ENCODE results near the gene MMP17.

The MMP17 gene

DNA sequence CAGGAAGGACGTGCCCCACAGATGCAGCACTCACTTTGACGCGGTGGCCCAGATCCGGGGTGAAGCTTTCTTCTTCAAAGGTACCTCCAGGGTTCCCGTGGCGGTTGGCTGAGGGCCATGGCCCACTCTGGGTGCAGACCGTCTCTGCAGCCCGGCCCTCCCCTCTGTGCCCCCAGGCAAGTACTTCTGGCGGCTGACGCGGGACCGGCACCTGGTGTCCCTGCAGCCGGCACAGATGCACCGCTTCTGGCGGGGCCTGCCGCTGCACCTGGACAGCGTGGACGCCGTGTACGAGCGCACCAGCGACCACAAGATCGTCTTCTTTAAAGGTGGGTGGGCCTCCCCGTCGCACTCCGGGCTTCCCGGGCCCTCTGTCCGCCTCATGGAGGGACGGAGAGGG, 16.9 kb downstream of the MMP17 start:
- in situ Hi-C loops (cut with MboI; ENCODE audit: low pct_unique_long_range_greater_than_20kb, low sequenced_read_pairs, unreplicated experiment), result no loop called here
- TF ChIP-seq, protein P1, sequence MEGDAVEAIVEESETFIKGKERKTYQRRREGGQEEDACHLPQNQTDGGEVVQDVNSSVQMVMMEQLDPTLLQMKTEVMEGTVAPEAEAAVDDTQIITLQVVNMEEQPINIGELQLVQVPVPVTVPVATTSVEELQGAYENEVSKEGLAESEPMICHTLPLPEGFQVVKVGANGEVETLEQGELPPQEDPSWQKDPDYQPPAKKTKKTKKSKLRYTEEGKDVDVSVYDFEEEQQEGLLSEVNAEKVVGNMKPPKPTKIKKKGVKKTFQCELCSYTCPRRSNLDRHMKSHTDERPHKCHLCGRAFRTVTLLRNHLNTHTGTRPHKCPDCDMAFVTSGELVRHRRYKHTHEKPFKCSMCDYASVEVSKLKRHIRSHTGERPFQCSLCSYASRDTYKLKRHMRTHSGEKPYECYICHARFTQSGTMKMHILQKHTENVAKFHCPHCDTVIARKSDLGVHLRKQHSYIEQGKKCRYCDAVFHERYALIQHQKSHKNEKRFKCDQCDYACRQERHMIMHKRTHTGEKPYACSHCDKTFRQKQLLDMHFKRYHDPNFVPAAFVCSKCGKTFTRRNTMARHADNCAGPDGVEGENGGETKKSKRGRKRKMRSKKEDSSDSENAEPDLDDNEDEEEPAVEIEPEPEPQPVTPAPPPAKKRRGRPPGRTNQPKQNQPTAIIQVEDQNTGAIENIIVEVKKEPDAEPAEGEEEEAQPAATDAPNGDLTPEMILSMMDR (IDR thresholded peaks at IDR 0.05; ENCODE audit: extremely low read depth, insufficient read depth, missing control alignments), result no peak
- no peak for DNase-seq (ENCODE audit: low spot score)

DNA sequence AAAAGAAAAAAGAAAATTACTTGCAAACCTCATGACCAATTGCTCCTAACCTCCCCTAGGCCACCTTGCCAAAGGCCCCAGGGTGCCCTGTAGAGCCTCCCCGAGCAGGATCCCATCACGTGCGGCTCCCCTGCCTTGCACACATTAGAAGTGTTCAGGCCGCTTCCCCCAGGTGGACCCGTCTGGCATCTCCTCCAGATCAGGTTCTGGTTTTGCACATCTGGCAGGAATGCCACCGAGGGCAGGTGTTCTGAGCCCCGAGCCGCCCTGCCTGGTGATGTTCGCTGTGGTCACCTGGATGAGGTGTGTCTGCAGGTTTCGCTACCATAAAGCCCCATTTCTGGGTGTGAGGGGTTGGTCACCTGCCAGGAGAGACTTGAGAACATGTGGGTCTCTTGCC, 19.3 kb downstream of the MMP17 start:
- TF ChIP-seq, protein P1 (IDR thresholded peaks at IDR 0.05; ENCODE audit: extremely low read depth, insufficient read depth, missing control alignments), result no peak
- DNase-seq (ENCODE audit: low spot score), result no peak
- in situ Hi-C loops (cut with MboI; ENCODE audit: low pct_unique_long_range_greater_than_20kb, low sequenced_read_pairs, unreplicated experiment), result no loop called here

DNA sequence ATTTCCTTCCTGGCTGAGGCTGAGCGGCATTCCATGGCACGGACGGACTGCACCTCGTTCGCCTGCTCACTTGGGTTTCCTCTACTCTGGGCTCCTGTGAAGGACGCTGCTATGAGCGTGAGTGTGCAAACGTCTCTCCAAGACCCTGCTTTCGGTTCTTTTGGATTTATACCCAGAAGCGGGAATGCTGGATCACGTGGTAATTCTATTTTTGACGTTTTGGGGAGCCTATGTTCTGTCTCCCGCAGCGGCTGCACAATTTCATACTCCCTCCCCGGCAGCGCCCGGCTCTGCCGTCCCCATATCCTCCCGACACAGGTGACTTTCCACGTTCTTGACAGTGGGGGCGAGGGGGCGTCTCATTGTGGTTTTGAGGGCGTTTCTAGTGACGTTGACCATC, 20.6 kb downstream of the MMP17 start:
- in situ Hi-C loops (cut with MboI; ENCODE audit: low pct_unique_long_range_greater_than_20kb, low sequenced_read_pairs, unreplicated experiment), result no loop called here
- no peak for DNase-seq (ENCODE audit: low spot score)
- TF ChIP-seq, protein P1 (IDR thresholded peaks at IDR 0.05; ENCODE audit: extremely low read depth, insufficient read depth, missing control alignments), result no peak

DNA sequence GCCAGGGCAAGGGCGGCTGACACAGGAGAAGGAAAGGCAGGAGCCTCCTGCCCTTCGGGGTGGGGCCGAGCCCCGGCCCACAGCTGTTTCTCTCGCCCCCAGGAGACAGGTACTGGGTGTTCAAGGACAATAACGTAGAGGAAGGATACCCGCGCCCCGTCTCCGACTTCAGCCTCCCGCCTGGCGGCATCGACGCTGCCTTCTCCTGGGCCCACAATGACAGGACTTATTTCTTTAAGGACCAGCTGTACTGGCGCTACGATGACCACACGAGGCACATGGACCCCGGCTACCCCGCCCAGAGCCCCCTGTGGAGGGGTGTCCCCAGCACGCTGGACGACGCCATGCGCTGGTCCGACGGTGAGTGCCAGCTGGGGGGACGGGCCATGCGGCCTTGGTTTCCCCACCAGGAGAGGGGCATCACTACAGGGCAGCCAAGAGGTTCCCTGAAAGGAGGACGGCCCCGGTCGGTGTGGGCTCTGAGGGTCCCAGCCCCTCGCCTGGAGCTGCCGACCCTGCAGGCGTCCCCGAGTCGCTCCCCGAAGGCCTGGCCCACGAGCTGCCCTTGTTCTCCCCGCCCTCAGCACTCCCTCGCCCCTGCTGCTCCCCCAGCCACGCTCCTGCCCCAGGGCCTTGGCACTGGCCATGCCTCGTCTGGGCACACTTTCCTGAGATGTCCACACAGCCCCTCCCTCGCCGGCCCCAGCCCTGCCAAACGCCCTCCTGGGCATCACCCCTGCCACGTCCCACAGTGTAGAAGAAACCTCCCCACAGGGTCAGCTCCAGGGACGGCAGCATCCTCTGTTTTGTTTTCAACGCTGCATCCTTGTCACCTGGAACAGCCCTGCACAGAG, 21.7 kb downstream of the MMP17 start:
- DNase-seq (ENCODE audit: low spot score), result no peak
- in situ Hi-C loops (cut with MboI; ENCODE audit: low pct_unique_long_range_greater_than_20kb, low sequenced_read_pairs, unreplicated experiment), result no loop called here
- TF ChIP-seq, protein P1 (IDR thresholded peaks at IDR 0.05; ENCODE audit: extremely low read depth, insufficient read depth, missing control alignments), result no peak

DNA sequence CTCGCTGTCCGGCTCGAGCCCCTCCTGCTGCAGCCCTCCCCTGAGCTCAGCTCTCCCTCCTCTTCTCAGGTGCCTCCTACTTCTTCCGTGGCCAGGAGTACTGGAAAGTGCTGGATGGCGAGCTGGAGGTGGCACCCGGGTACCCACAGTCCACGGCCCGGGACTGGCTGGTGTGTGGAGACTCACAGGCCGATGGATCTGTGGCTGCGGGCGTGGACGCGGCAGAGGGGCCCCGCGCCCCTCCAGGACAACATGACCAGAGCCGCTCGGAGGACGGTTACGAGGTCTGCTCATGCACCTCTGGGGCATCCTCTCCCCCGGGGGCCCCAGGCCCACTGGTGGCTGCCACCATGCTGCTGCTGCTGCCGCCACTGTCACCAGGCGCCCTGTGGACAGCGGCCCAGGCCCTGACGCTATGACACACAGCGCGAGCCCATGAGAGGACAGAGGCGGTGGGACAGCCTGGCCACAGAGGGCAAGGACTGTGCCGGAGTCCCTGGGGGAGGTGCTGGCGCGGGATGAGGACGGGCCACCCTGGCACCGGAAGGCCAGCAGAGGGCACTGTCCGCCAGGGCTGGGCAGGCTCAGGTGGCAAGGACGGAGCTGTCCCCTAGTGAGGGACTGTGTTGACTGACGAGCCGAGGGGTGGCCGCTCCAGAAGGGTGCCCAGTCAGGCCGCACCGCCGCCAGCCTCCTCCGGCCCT, 22.8 kb downstream of the MMP17 start:
- in situ Hi-C loops (cut with MboI; ENCODE audit: low pct_unique_long_range_greater_than_20kb, low sequenced_read_pairs, unreplicated experiment), result no loop called here
- DNase-seq (ENCODE audit: low spot score), result no peak
- TF ChIP-seq, protein P1 (IDR thresholded peaks at IDR 0.05; ENCODE audit: extremely low read depth, insufficient read depth, missing control alignments), result no peak

DNA sequence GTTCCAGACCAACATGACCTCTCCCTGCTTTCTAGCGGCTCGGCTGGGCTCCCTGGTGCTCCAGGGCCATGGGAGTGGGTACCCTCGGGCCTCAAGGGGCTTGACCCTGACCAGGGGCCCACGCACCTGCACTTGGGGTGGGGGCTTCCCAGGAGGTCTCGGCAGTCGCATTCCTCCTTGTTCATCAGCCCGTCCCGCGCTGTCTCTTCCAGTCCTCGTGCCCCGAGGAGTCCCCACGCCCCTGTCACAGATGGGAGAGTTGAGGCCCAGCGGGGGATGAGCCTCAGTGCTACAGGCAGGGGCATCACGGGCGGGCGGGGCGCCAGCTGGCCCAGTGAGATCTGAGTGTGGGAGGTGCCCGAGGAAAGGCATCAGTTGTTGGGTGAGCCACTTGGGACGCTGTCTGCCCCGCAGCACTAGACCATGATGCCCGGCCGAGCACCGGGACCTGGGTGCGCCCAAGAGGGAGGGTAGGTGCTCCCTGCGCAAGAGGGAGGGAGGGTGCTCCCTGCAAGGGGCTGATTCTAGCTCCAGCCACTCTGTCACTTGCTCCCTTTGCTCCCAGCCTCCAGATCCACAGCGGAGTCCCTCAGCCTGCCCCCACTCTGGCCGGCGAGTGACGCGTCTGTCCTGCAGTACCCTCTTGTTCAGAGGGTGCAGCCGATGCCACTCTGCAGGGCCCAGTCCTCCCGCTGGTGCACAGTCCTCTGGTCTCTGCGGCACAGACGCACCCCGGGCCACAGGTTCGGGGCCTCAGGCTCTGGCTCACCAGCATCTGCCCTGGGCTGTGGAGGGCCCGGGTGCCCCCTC, 23.8 kb downstream of the MMP17 start:
- TF ChIP-seq, protein P1 (IDR thresholded peaks at IDR 0.05; ENCODE audit: extremely low read depth, insufficient read depth, missing control alignments), result no peak
- in situ Hi-C loops (cut with MboI; ENCODE audit: low pct_unique_long_range_greater_than_20kb, low sequenced_read_pairs, unreplicated experiment), result no loop called here
- DNase-seq (ENCODE audit: low spot score), result no peak
